Measurements from ENCODE around the gene MT1B. TPM values are rescaled to one million over a fixed set of nuclear protein-coding genes. Genes with fewer than 3 reads are reported as not detected.

Gene MT1B
- total and polyA plus RNA-seq, 2 of the 13 experiments (the other 11 are each of a cell fraction or from before 2014, with no cell fraction given), result 0.89 TPM; not detected in 1

DNA sequence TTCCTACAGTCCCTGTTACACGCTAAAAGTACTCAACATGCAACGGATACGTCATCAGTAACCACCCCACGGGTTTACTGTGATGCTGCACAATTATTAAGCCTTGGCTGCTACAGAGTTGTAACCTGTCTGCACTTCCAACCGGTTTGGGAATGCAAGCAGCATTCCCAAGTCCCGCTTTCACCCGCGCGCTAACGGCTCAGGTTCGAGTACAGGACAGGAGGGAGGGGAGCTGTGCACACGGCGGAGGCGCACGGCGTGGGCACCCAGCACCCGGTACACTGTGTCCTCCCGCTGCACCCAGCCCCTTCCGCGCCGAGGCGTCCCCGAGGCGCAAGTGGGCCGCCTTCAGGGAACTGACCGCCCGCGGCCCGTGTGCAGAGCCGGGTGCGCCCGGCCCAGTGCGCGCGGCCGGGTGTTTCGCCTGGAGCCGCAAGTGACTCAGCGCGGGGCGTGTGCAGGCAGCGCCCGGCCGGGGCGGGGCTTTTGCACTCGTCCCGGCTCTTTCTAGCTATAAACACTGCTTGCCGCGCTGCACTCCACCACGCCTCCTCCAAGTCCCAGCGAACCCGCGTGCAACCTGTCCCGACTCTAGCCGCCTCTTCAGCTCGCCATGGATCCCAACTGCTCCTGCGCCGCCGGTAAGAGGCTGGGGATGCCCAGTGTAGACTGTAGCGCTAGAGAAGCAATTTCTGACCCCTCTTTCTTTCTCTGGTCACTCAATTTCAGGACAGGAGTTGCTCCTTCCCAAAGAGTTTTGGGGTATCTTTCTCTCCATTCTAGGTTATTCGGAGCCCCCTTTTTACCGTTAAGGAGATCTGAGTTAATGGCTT, 43.4 kb upstream of the MT1B start, which contains the start of gene MT2A (continued):
- TF ChIP-seq ELF4 (CRISPR knock-in tag; IDR thresholded peaks at IDR 0.05; ENCODE audit: borderline replicate concordance) (0 out of 2 replicates have a peak, but pooled peaks have one; percentile 1), ZNF747 (CRISPR knock-in tag; IDR thresholded peaks at IDR 0.05; ENCODE audit: borderline replicate concordance) (no peak; the same call in 1 of the 2 replicates), NR2C2 (CRISPR knock-in tag; IDR thresholded peaks at IDR 0.05; ENCODE audit: borderline replicate concordance) (no peak), KDM5A (IDR thresholded peaks at IDR 0.05; ENCODE audit: borderline replicate concordance, low read length) (no peak), ATRX (CRISPR knock-in tag; IDR thresholded peaks at IDR 0.05; ENCODE audit: borderline replicate concordance) (no peak), MAFK (conservative IDR thresholded peaks at IDR 0.05 in 1 of 2, IDR thresholded peaks at IDR 0.05 in 1 of 2; ENCODE audit: low read length in 2 of 2) (no peak), HIVEP1 (CRISPR knock-in tag; IDR thresholded peaks at IDR 0.05) (peak; percentile 60; the same call in 1 of the 2 replicates), ZBTB33 (CRISPR knock-in tag; IDR thresholded peaks at IDR 0.05) (no peak), SATB2 (CRISPR knock-in tag; IDR thresholded peaks at IDR 0.05) (no peak; the same call in none of the 2 replicates), ZHX2 (IDR thresholded peaks at IDR 0.05; ENCODE audit: low read depth) (no peak), ZHX2 (CRISPR knock-in tag; IDR thresholded peaks at IDR 0.05; ENCODE audit: borderline replicate concordance) (peak; percentile 51; the same call in 1 of the 2 replicates)
- TF ChIP-seq, protein P1, sequence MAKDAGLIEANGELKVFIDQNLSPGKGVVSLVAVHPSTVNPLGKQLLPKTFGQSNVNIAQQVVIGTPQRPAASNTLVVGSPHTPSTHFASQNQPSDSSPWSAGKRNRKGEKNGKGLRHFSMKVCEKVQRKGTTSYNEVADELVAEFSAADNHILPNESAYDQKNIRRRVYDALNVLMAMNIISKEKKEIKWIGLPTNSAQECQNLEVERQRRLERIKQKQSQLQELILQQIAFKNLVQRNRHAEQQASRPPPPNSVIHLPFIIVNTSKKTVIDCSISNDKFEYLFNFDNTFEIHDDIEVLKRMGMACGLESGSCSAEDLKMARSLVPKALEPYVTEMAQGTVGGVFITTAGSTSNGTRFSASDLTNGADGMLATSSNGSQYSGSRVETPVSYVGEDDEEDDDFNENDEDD (CRISPR knock-in tag; IDR thresholded peaks at IDR 0.05; ENCODE audit: borderline replicate concordance), result peak; percentile 79; the same call in 1 of the 2 replicates
- TF ChIP-seq, protein P2, sequence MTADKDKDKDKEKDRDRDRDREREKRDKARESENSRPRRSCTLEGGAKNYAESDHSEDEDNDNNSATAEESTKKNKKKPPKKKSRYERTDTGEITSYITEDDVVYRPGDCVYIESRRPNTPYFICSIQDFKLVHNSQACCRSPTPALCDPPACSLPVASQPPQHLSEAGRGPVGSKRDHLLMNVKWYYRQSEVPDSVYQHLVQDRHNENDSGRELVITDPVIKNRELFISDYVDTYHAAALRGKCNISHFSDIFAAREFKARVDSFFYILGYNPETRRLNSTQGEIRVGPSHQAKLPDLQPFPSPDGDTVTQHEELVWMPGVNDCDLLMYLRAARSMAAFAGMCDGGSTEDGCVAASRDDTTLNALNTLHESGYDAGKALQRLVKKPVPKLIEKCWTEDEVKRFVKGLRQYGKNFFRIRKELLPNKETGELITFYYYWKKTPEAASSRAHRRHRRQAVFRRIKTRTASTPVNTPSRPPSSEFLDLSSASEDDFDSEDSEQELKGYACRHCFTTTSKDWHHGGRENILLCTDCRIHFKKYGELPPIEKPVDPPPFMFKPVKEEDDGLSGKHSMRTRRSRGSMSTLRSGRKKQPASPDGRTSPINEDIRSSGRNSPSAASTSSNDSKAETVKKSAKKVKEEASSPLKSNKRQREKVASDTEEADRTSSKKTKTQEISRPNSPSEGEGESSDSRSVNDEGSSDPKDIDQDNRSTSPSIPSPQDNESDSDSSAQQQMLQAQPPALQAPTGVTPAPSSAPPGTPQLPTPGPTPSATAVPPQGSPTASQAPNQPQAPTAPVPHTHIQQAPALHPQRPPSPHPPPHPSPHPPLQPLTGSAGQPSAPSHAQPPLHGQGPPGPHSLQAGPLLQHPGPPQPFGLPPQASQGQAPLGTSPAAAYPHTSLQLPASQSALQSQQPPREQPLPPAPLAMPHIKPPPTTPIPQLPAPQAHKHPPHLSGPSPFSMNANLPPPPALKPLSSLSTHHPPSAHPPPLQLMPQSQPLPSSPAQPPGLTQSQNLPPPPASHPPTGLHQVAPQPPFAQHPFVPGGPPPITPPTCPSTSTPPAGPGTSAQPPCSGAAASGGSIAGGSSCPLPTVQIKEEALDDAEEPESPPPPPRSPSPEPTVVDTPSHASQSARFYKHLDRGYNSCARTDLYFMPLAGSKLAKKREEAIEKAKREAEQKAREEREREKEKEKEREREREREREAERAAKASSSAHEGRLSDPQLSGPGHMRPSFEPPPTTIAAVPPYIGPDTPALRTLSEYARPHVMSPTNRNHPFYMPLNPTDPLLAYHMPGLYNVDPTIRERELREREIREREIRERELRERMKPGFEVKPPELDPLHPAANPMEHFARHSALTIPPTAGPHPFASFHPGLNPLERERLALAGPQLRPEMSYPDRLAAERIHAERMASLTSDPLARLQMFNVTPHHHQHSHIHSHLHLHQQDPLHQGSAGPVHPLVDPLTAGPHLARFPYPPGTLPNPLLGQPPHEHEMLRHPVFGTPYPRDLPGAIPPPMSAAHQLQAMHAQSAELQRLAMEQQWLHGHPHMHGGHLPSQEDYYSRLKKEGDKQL (CRISPR knock-in tag; IDR thresholded peaks at IDR 0.05; ENCODE audit: low read depth), result no peak
